Iris pigment epithelial cell (primary cell): ENCODE data around the gene BPIFA1.
A peak's percentile ranks its signal among the peaks of the same experiment; 100 is the strongest.

Experiments used
- DNase-seq: peaks from one replicate; pipeline ENCODE4 v3.0.0-alpha.2; 2011; ENCODE audit warnings: low read depth

The BPIFA1 gene

DNA sequence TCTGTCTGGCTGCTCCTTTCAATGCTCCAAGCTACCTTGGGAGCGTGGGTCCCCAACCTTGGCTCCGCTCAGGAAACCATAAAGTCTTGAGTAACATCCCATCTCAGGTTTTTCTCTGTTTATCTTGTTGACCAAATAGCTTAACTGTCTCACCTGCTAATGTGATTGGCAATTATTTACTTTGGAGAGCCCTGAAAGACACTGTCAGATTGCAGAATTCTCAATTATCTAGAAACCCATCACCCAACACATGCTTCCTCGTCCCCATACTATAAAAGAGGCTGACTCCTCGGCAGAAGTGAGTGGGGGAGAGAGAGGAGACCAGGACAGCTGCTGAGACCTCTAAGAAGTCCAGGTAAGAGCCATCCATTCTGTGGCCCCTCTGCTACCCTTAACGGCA, at the start of gene BPIFA1:
Gene BPIFA1 (plus strand): TSS at position 301 of the 400 bp plus-strand sequence. CDS start 1,716 bp downstream, outside the sequence.
- DNase-seq: no peak

DNA sequence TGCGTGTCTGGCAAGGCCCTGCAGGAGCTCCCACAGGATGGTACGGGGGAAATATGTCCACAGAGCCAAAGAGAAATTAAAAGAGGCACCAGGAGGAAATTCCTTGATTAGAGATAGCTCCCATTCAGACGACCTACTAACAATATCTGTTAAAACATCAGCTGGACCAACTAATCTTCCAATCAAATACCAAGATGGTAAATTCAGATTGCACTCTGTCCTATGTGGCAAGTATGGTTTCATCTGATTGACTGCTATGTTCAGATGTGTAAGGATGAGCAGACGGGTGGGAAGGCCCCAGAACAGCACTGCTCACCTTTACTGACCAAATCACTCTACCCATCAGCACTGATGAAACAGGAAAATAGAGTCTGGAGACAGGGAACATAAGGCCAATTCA, 48.3 kb upstream of the BPIFA1 start:
- no peak for DNase-seq

DNA sequence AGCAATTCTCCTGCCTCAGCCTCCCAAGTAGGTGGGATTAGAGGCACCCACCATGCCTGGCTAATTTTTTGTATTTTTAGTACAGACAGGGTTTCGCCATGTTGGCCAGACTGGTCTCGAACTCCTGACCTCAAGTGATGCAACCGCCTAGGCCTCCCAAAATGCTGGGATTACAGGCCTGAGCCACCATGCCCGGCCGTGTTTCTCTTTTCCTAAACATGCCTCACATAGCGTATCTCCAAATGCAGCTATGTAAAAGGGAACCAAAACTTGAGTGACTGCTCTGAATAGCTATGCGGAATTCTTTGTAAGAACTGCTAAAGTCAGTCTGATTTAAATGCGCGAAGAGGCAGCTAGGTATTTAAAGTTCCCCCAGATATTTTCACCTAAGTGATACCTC, 47.4 kb upstream of the BPIFA1 start:
- no peak for DNase-seq

DNA sequence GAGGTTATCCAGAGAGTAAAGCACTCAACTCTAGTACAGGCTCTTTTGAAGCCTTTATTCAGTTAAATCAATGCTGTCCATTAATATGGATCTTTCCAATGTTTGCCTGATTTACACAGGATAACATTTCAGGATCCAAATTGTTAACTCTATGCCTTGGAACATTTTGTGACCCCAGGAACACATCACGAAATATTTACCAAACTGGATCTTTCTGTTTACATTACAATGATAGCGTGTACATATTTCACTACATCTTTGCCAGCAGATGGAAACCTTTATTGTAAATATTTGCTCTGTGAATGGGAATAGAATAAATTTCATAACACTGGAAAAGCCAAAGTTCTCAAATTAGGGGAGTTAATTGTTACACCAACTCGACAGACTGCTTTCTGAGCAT, 44.3 kb upstream of the BPIFA1 start:
- DNase-seq: no peak

DNA sequence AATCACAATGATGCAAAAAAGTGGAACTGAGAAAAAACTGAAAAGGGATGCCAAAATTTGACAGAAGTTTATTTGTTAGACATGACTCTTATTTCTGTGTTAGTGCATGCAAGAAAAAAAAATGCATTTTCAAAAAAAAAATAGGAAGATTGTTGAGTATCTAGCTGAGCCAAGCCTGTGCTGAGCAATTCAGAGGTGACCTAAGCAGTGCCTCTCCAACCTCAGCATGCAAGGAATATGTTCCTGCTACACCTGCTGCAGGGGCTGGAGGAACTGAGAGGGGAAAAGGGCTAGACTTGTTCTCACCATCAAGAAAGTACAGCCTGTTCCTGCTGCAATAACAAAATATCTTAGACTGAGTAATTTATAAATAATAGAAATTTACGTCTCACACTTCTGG, 43.8 kb upstream of the BPIFA1 start:
- DNase-seq: no peak

DNA sequence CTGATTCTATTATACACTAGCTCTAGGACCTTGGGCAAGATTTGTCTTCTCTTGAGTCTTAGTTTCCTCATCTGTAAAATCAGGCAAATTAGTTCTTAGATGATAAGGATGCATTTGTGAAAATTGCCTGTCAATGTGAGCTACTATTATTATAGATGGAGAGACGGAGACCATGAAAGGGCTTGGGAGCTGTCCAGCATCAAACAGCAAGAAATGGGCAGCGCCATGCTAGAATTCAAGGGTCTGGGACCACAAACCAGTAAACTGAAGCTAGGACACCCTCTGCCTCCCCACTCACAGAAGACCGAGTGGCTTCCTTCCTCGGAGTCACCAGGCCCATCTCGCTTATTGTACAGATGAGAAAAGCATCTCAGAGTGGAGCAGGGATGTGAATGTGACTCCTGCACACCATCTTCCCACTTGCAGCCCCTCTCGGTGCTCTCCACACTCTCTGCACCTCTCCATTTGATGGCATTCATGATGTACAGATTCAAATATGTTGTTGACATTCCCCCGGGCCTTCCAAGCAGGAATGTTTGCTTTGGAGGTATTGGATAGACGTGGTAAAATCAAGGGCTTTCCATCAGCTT, 42.8 kb upstream of the BPIFA1 start:
- no peak for DNase-seq

DNA sequence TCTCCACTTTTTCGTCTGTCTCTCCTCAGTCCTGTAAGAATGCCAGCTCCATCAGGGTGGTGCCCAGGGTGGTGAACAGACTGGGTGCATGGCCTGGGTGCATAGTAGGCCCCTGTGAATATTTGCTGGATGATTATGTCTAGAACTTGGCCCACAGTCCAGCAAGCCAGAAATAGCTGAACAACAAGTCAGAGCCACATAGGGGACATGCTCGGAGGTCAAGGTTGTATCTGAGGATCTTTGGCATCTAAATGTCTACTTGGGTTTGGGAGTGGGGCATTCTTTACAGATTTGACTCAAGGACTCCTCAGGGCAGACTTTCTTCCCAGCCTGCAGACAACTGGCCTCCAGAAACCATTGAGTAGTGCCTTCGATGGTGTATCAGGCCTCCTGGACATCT, 36.8 kb upstream of the BPIFA1 start:
- no peak for DNase-seq

DNA sequence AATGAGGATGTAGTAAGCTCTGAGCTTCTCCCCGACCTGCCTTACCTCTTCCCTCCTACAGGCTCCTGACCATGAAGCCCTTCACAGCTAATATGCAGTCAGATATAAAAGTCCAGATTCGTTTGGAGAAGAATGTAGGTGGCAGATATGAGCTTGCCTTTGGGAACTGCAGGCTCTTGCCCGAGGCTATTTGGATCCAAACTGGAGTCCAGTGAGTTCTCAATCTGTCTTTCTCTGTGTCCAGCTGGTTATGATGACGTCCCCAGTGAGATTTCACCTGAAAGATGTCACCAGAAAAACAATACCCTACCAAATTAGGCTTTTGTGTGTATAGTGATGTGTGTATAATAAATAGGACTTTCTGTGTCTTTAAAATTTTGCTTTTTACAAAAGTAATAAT, 33.3 kb upstream of the BPIFA1 start:
- no peak for DNase-seq

DNA sequence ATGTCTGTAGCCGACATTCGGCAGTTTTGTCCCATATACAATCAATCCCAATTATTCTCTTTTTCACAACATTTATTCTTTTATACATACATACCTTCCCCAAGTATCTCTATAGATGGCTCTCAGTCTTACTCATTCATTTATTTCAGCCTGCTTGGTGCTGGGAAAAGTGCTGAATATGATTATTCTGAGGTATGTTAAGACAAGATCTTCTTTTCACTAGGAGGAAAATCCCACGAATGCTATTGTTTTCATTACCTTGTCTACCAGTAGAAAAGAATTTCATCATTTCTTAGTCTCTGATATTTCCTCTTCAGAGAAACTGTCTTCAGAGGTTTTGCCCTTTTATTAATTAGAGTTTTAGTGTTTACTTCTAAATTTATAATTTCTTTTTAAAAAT, 32.4 kb upstream of the BPIFA1 start:
- no peak for DNase-seq

DNA sequence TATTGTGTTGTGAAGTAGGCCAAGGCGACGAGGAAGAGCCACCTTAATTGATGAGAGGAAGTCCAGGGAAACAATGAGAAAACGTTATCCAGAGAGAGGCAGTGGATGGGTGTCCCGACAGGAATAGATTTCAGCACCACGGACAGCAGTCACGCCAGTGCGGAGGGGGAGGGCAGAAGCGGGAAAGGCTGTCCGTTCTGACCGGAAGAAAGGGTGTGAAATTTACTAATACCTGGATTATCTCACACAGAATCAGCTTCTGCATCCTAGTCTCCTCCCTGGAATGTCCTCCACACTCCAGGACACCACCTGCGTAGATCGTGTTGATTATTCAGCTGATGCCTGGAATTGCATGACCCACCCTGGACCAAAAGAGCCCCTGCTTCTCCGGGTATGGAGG, 26.0 kb upstream of the BPIFA1 start:
- peak; percentile 53 for DNase-seq

DNA sequence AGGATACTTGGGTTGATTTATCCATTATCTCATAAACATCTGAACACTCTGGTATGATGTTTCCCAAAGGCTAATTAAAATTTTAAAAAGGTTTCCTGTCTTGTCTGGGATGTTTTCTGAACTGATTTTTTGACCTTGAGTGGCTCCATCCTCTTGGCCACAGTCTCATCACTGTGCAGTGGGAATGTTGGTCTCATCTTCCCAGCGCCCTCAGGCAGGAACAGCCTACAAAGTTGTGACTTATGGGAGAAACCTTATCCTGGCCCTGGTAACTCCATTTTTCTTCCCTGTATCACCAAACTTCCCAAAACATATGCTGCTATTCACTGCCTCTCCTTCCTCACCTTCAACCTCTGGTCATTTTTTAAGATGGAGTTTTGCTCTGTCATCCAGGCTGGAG, 25.4 kb upstream of the BPIFA1 start:
- DNase-seq: no peak

DNA sequence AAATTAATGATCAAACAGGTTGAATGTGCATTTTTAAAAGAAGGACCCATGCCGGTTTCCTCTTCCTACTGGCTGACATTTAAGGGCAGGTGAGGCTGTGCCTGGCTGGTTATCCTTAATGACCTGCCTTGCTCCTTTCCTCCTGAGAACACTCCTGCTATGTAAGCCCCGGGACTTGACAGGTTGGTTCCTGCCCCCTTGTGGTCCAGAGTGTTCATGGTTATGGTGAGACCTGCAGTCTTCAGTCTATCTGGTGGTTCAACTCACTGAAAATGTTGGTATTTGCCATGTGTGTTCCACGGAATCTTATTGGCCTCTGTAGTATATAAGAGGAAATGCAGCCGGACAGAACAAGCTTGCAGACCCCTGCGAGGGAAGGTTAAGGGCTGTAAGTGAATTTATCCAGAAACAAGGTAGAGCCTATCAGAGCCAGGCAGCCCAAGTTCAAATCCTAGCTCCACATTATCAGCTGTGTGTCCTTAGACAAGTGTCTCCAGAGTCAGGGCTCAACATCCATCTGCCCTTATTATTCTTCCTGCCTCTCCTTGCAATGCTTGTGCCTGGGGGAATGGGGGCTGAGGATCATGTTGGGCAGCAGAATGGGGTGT, 23.9 kb upstream of the BPIFA1 start:
- DNase-seq: peak; percentile 63

DNA sequence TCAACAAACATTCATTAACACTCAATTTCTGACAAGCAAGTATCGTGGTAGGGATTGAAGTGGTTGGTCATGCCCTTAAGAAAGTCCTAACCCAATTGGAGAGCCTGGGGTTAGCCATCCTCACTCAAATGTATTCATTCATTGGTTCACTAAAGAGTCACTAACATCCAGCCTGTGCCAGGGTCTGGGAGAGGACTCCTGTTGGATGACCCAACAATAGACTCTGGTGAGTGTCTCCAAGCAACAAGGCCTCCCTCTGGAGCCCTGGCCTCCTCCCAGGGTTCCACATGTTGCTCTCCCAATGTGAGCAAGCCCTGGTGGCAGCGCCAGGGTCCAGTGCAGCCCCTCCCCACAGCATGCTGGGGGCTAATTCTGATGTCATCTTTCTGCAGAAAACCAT, 18.7 kb upstream of the BPIFA1 start, which contains the start of gene BPIFA3:
Gene BPIFA3 (plus strand): TSS at position 301 of the 400 bp plus-strand sequence. CDS start 185 bp downstream, outside the sequence.
- DNase-seq: no peak

DNA sequence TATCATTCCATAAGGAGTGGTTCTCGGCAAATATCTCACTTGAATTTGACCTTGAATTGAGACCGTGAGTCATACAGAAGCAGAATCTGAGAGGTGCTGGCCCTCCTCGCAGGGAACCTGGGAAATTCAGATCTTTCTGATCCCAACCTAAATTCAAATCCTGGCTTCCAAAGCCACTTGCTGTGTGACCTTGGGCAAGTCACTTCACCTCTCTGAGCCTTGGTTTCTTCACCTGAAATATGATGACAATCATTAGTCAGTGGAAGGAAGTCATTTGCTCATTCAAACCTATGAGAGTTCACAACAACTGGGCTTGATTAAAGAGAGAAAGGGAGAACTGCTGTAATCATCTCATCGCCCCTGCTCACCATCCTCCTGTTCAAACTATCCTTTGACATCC, 11.4 kb upstream of the BPIFA1 start:
- DNase-seq: no peak

DNA sequence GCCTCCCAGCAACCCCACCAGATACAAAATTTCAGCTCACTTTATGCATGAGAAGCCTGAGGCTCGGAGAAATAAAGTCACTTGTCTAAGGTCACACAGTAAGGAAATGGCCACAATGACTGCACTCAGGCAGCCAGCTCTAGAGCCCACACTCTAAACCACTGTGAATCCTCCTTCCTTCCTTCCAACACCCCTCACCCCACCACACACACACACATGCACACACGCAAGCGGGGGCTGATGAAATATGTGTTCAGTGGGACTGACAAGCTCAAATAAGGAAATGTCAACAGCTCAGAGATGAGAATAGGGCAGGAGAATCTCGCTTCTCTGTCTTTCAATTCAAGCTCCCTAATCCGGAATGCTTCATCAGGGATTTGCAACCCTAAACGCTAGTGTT, 6.0 kb upstream of the BPIFA1 start:
- no peak for DNase-seq

DNA sequence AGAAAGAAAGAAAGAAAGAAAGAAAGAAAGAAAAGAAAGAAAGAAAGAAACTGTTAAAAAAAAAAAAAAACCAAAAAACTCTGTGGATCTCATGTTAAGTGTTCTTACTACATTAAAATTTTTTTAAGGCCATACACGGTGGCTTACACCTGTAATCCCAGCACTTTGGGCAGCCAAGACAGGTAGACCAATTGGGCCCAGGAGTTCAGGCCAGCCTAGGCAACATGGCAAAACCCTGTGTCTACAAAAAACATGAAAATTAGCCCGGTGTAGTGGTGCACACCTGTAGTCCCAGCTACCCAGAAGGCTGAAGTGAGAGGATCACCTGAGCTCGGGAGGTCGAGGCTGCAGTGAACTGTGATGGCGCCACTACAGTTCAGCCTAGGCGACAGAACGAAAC, 4.6 kb upstream of the BPIFA1 start:
- no peak for DNase-seq

DNA sequence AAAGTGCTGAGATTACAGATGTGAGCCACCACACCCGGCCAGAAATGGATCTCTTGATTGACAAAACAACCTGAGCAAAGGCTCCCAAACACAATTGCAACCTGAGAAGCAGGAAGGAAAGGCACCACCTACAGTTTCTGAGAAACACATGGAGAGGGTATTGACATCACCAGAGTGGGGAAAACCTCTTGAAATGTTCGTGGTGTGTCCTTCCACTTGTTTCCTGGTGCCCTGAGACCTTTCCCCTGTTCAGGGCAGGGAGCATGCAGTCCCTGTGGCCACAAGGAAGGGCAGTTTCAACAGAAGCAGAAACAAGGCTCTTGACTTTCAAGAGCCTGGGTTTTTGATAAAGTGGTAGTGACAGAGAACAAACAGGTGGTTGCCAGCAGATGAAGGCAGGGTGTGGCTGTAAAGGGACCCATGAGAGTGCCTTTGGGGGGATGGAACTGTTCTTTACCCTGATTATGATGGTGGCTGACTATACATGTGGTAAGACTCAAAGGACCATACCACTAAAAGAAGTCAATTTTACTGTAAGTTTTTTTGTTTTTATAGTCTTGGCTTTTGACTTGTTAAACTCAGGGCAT, 3.2 kb upstream of the BPIFA1 start:
- DNase-seq: no peak

DNA sequence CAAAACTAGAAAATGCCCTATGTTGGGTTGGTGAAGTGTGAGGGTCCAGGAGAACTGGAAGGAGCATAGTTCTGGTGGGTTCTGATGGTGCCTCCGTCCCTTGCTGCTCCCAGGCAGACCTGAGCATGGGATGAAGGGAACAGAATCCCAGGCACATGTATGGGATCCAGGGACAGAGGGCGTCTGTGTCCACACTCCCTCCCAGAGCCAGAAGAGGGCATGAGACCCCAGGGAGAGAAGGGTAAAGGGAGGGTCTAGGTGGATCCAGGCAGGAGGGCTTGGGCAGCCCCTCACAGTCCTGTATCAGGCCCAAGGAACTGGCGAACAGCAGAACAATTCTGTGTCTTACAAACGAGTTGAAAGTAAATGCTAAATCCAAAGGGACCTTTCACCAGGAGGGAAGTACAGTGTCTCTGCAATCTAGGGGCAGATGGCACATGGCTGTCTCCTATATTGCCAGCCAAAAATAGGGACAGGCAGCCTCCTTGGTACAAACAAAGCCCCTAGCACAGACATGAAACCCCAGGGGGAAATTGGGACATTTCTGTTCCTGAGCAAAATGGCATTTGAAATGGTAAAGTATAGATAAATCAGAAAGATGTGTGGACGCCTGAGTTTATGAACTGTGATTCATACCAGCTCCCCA, 2.5 kb upstream of the BPIFA1 start:
- DNase-seq: no peak

DNA sequence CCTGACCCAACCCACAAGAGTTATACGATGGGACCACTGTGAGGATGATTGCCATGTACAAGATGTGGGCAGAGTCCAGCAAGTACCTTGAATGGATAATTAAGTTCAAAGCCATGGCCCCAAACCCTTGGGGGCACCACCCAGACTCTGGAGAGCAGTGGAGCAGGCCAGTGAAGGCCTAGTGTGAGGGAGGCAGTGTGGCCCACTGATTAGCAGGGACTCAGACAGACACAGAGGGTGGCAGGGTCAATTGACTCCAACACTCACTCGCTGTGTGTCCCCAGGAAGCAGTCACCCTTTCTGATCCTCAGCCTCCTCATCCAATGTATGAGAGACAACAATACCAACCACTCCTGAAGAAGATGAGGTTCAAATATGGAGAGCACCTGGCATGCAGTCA, 1.7 kb upstream of the BPIFA1 start:
- DNase-seq: no peak

DNA sequence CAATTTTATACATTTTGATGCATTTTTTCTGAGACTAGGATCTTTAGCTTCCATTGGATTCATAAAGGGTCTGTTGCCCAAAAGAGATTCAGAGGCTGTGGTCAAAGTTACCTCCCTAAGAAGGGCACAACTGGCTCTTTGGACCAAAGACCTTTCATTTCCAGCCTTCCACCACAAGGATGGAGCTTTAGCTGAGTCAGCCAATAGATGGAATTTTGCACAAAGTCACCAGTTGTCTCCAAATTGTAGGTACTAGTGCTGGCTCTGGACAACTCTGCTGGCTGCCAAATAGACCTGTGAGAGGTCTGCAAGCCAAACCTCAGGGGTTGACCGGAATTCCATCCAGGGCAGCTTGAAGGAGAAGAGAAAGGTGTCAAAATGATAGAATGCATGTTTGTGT, 555 bp downstream of the BPIFA1 start:
- no peak for DNase-seq

DNA sequence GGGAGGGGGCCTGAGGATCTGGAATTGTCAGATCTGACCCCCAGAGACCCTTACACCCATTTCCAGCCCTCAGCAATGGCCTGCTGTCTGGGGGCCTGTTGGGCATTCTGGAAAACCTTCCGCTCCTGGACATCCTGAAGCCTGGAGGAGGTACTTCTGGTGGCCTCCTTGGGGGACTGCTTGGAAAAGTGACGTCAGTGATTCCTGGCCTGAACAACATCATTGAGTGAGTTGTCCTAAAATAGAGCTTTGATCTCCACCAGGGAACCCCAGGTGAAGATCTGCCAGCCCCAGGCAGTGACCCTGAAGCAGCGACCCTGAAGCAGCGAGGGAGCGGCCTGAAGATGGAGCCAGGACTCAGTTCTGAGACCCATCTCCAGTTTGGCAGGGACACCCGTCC, 2.2 kb downstream of the BPIFA1 start:
- DNase-seq: no peak

DNA sequence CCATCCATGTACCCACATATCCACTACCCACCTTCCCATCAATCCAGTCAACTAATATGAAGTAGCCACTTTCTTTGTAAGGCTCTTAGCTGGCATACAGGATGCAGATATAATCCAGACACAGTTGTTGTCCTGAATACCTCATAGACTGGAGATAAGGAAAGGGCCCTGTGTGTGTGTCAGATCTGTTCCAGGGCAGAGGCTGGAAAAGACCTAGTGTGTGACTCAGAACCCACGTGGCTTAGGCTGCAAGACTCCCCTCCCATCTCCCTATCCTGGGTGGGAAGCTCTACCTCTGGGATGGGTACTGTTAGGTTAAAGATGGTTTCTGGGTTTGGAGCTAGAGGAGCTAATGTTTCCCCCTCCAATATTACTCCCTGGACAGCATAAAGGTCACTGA, 3.6 kb downstream of the BPIFA1 start:
- peak; percentile 1 for DNase-seq

DNA sequence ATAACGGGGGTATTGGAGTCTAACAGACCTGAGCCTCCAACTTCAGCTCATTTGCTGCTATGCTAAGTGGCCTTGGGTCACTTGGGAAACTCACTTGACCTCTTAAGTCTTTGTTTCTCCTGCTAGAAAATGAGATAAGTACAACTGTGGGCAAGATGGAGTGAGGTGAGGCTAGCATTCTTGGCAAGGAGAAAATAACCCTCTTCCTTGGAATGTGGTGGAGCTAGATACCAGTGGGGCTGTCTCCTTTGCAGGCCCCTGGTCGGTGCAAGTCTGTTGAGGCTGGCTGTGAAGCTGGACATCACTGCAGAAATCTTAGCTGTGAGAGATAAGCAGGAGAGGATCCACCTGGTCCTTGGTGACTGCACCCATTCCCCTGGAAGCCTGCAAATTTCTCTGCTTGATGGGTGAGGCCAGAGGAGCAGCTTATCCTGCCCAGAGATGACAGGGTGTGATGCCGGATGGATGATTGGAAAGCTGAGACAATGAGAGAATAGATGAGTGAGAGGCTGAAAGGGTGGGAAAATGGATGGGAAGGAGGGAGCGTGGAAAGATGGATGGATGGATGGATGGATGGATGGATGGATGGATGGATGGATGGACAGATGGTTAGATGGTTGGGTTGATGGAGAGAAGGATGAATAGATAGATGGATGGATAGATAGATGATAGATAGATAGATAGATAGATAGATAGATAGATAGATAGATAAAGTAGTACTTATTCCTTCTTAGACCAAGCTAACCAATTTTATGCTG, 4.4 kb downstream of the BPIFA1 start:
- DNase-seq: no peak
